Tibial nerve (tissue), 4 donors: ENCODE data around the gene PTPRT. TPM values are rescaled to one million over a fixed set of nuclear protein-coding genes. Genes with fewer than 3 reads are reported as not detected.

Experiments used
- DNase-seq, 2 donors: peaks; one replicate each; pipeline ENCODE4 v3.0.0-alpha.2; 2019; ENCODE audit warnings: low spot score in 2 of 2
- H3K27ac ChIP-seq, 4 donors: fragments of 200-600 bp; sonication (generic) in 3 of 4; one replicate each; pipeline ENCODE4 v1.5.1; 2017 to 2019; ENCODE audit warnings: mild to moderate bottlenecking in 1 of 4
- H3K27me3 ChIP-seq, 2 donors: fragments of 200-600 bp; sonication (generic) in 1 of 2; one replicate each; pipeline versions ENCODE4 v1.5.1 to v1.6.0; 2017 to 2019
- H3K36me3 ChIP-seq, 3 donors: fragments of 200-600 bp; sonication (generic); one replicate each; pipeline ENCODE4 v1.5.1; 2018 to 2019
- H3K4me1 ChIP-seq, 4 donors: fragments of 200-600 bp; sonication (generic) in 3 of 4; one replicate each; pipeline ENCODE4 v1.5.1; 2017 to 2019
- H3K4me3 ChIP-seq, 4 donors: fragments of 200-600 bp; sonication (generic) in 3 of 4; one replicate each; pipeline ENCODE4 v1.5.1; 2017 to 2019; ENCODE audit warnings: mild to moderate bottlenecking in 1 of 4, moderate library complexity in 1 of 4
- H3K9me3 ChIP-seq, 4 donors: fragments of 200-600 bp; sonication (generic) in 3 of 4; one replicate each; pipeline ENCODE4 v1.5.1; 2017 to 2019
- CTCF ChIP-seq, 5 experiments: fragments of 200-600 bp in 3 of 5; fragments of 450-650 bp in 2 of 5; sonication (generic) in 3 of 5; IDR thresholded peaks; one replicate each; pipeline ENCODE4 v1.5.1; 2016 to 2019; ENCODE audit warnings: antibody characterized with exemption in 5 of 5, mild to moderate bottlenecking in 3 of 5, moderate library complexity in 2 of 5
- EP300 ChIP-seq, 2 donors: sonication (generic); formaldehyde crosslinking; IDR thresholded peaks; one replicate each; pipeline ENCODE4 v1.6.1; 2017; ENCODE audit warnings: antibody characterized with exemption in 2 of 2, mild to moderate bottlenecking in 1 of 2
- POLR2A ChIP-seq, 2 donors: fragments of 450-650 bp; IDR thresholded peaks; one replicate each; pipeline ENCODE4 v1.6.1; 2017; ENCODE audit warnings: antibody characterized with exemption in 2 of 2, mild to moderate bottlenecking in 2 of 2, moderate library complexity in 2 of 2
- WGBS, 2 donors: methylation state at CpG; one replicate each; pipeline ENCODE4 v1.1.5; 2018; 5-methylcytosine and 5-hydroxymethylcytosine counted together
- total RNA-seq, 4 donors: library from RNA; depleted of rRNA; stranded (reverse); fragments of >200 nt; gene quantifications; one replicate each; pipeline ENCODE4 v1.1.0, GENCODE V29; 2016

The PTPRT gene
- total RNA-seq, 4 donors from 2014 or later: under 0.01 TPM; not detected in 3

GRCh38 chr20:42113236-42113635 is 1076.5 kb downstream of the PTPRT start:
- Histone ChIP-seq H3K27me3 (no peaks in the 10 kb centered on the region), H3K4me3 (no peak overlapping the region), H3K27ac (no peak overlapping the region), H3K4me1 (no peaks in the 10 kb centered on the region), H3K36me3 (no peaks in the 10 kb centered on the region), H3K9me3 (no peaks in the 10 kb centered on the region)
- TF ChIP-seq CTCF (IDR thresholded peaks at IDR 0.05) (no peak), EP300 (IDR thresholded peaks at IDR 0.05) (no peak), POLR2A (IDR thresholded peaks at IDR 0.05) (no peak)
- no peak for DNase-seq
- 66 to 75% methylated on average over 7 to 8 of the region's 8 CpGs for WGBS, 2 donors

- TF ChIP-seq POLR2A (IDR thresholded peaks at IDR 0.05): no peak
- TF ChIP-seq EP300 (IDR thresholded peaks at IDR 0.05): no peak
- TF ChIP-seq CTCF (IDR thresholded peaks at IDR 0.05): no peak
- DNase-seq: no peak
- H3K9me3 ChIP-seq: no peaks in the 10 kb centered on the region
- no peaks in the 10 kb centered on the region for H3K27me3 ChIP-seq
- H3K4me3 ChIP-seq: no peak overlapping the region
- WGBS, 2 donors: 90 to 95% methylated on average over 4 to 5 of the region's 5 CpGs
- H3K36me3 ChIP-seq: no peaks in the 10 kb centered on the region
- no peaks in the 10 kb centered on the region for H3K4me1 ChIP-seq
- no peak overlapping the region for H3K27ac ChIP-seq
These were observed 1077.5 kb downstream of the PTPRT start for GRCh38 chr20:42112161-42112560.

- H3K27me3 ChIP-seq: no peaks in the 10 kb centered on the region
- no peaks in the 10 kb centered on the region for H3K36me3 ChIP-seq
- H3K27ac ChIP-seq: no peak overlapping the region
- TF ChIP-seq CTCF (IDR thresholded peaks at IDR 0.05): no peak
- TF ChIP-seq POLR2A (IDR thresholded peaks at IDR 0.05): no peak
- TF ChIP-seq EP300 (IDR thresholded peaks at IDR 0.05): no peak
- peaks cover 0 to 3% (median 0%) of the 10 kb centered on the region in 4 donors for H3K9me3 ChIP-seq
- no peak for DNase-seq
- H3K4me1 ChIP-seq: no peaks in the 10 kb centered on the region
- H3K4me3 ChIP-seq: no peak overlapping the region
- 87 to 91% methylated on average over 1 of the region's 1 CpG for WGBS, 2 donors
These were observed 1078.4 kb downstream of the PTPRT start for GRCh38 chr20:42111349-42111748.

- Histone ChIP-seq H3K9me3 (peaks cover 0 to 3% (median 0%) of the 10 kb centered on the region in 4 donors), H3K4me3 (no peak overlapping the region), H3K4me1 (no peaks in the 10 kb centered on the region), H3K27ac (no peak overlapping the region), H3K27me3 (no peaks in the 10 kb centered on the region), H3K36me3 (no peaks in the 10 kb centered on the region)
- TF ChIP-seq CTCF (IDR thresholded peaks at IDR 0.05) (no peak), POLR2A (IDR thresholded peaks at IDR 0.05) (no peak), EP300 (IDR thresholded peaks at IDR 0.05) (no peak)
- WGBS, 2 donors: 56 to 61% methylated on average over 15 of the region's 15 CpGs
- no peak for DNase-seq
These were observed 1079.4 kb downstream of the PTPRT start for GRCh38 chr20:42110301-42110700.

GRCh38 chr20:42102000-42102399 is 1087.7 kb downstream of the PTPRT start:
- Histone ChIP-seq H3K4me3 (no peak overlapping the region), H3K27ac (no peak overlapping the region), H3K9me3 (peaks cover 0 to 3% (median 0%) of the 10 kb centered on the region in 4 donors), H3K27me3 (no peaks in the 10 kb centered on the region), H3K4me1 (no peaks in the 10 kb centered on the region), H3K36me3 (no peaks in the 10 kb centered on the region)
- DNase-seq: no peak
- WGBS, 2 donors: 91% methylated on average over 8 to 12 of the region's 12 CpGs
- TF ChIP-seq POLR2A (IDR thresholded peaks at IDR 0.05) (no peak), CTCF (IDR thresholded peaks at IDR 0.05) (no peak), EP300 (IDR thresholded peaks at IDR 0.05) (no peak)
